GM23338 (cell line): Measurements from ENCODE around the gene HLCS. TPM values are rescaled to one million over a fixed set of nuclear protein-coding genes. Genes with fewer than 3 reads are reported as not detected.

ENCODE experiments used
- ATAC-seq: fragments of 200-7000 bp; cut with Tn5 transposase; 3 replicates; pipeline ENCODE4 v1.9.1; 2020
- DNase-seq: peaks from one replicate; pipeline ENCODE4 v3.0.0-alpha.2; 2015; ENCODE audit warnings: low spot score
- H2AFZ ChIP-seq: fragments of 200-600 bp; sonication (generic); 2 replicates; pipeline ENCODE4 v1.8.0; 2016; ENCODE audit warnings: antibody characterized with exemption, mild to moderate bottlenecking, moderate library complexity
- H3F3A ChIP-seq: fragments of 200-600 bp; sonication (generic); replicated peaks from 2 replicates; pipeline ENCODE4 v1.8.0; 2017; ENCODE audit warnings: antibody characterized with exemption, mixed run types, low read depth
- H3K27ac ChIP-seq: fragments of 200-600 bp; sonication (generic); 2 replicates; pipeline ENCODE4 v1.6.1; 2016; ENCODE audit warnings: low read depth
- H3K27me3 ChIP-seq: fragments of 200-600 bp; sonication (generic); 2 replicates; pipeline ENCODE4 v1.8.0; 2016; ENCODE audit warnings: mild to moderate bottlenecking, mixed run types, moderate library complexity; ENCODE audit not compliant: insufficient read depth
- H3K36me3 ChIP-seq: fragments of 200-600 bp; sonication (generic); 2 replicates; pipeline ENCODE4 v1.8.0; 2016; ENCODE audit warnings: mild to moderate bottlenecking; ENCODE audit not compliant: insufficient read depth
- H3K4me1 ChIP-seq: fragments of 200-600 bp; sonication (generic); 2 replicates; pipeline ENCODE4 v1.8.0; 2016; ENCODE audit warnings: mild to moderate bottlenecking, moderate library complexity; ENCODE audit not compliant: insufficient read depth
- H3K4me2 ChIP-seq: fragments of 200-600 bp; sonication (generic); 2 replicates; pipeline ENCODE4 v1.7.1; 2017; ENCODE audit warnings: mixed run types
- H3K4me3 ChIP-seq: fragments of 200-600 bp; sonication (generic); 2 replicates; pipeline ENCODE4 v1.6.1; 2016; ENCODE audit warnings: mixed run types
- H3K79me2 ChIP-seq: fragments of 200-600 bp; sonication (generic); replicated peaks from 2 replicates; pipeline ENCODE4 v1.8.0; 2017; ENCODE audit warnings: mild to moderate bottlenecking; ENCODE audit not compliant: insufficient read depth
- H3K9me2 ChIP-seq: fragments of 200-600 bp; sonication (generic); 2 replicates; pipeline ENCODE4 v1.8.0; 2017; ENCODE audit not compliant: insufficient read depth
- H4K20me1 ChIP-seq: fragments of 200-600 bp; sonication (generic); replicated peaks from 2 replicates; pipeline ENCODE4 v1.8.0; 2017; ENCODE audit warnings: mild to moderate bottlenecking; ENCODE audit not compliant: insufficient read depth
- H3K27ac Mint-ChIP-seq: 2 replicates; pipeline ENCODE4 v1.8.0; 2020; ENCODE audit warnings: inconsistent platforms, mild to moderate bottlenecking, moderate library complexity, mixed read lengths
- H3K27me3 Mint-ChIP-seq: 3 replicates; pipeline ENCODE4 v1.8.0; 2022; ENCODE audit warnings: low read depth, mild to moderate bottlenecking, moderate library complexity, mixed read lengths, inconsistent platforms; ENCODE audit not compliant: insufficient read depth, poor library complexity
- H3K36me3 Mint-ChIP-seq: 3 replicates; pipeline ENCODE4 v1.8.0; 2021; ENCODE audit warnings: low read depth, mild to moderate bottlenecking, inconsistent platforms, moderate library complexity, mixed read lengths
- H3K4me1 Mint-ChIP-seq: 3 replicates; pipeline ENCODE4 v1.8.0; 2020; ENCODE audit warnings: mild to moderate bottlenecking, inconsistent platforms, mixed read lengths
- H3K4me3 Mint-ChIP-seq: 3 replicates; pipeline ENCODE4 v1.8.0; 2021; ENCODE audit warnings: moderate library complexity, mild to moderate bottlenecking, inconsistent platforms, mixed read lengths
- H3K9me3 Mint-ChIP-seq: 3 replicates; pipeline ENCODE4 v1.8.0; 2020; ENCODE audit warnings: moderate library complexity, mild to moderate bottlenecking, inconsistent platforms, mixed read lengths
- CREB1 ChIP-seq: fragments of 250-450 bp; sonication (Bioruptor Pico); IDR thresholded peaks from 2 replicates; pipeline ENCODE4 v1.5.0; 2020; ENCODE audit warnings: low read depth, mild to moderate bottlenecking, moderate library complexity
- EZH2 ChIP-seq: fragments of 200-600 bp; sonication (generic); IDR thresholded peaks from one replicate; pipeline ENCODE4 v1.8.0; 2017; ENCODE audit warnings: antibody characterized with exemption, mild to moderate bottlenecking, low read depth; ENCODE audit not compliant: unreplicated experiment
- EZH2phosphoT487 ChIP-seq: fragments of 200-600 bp; sonication (generic); IDR thresholded peaks from one replicate; pipeline ENCODE4 v1.8.1; 2018; ENCODE audit warnings: antibody characterized with exemption; ENCODE audit not compliant: unreplicated experiment
- JUNB ChIP-seq: IDR thresholded peaks from one replicate; pipeline ENCODE4 v1.6.1; 2016; ENCODE audit warnings: antibody characterized with exemption; ENCODE audit not compliant: unreplicated experiment
- NANOG ChIP-seq: IDR thresholded peaks from 2 replicates; pipeline ENCODE4 v1.6.1; 2016; ENCODE audit warnings: antibody characterized with exemption, borderline replicate concordance
- POLR2AphosphoS5 ChIP-seq: IDR thresholded peaks from 2 replicates; pipeline ENCODE4 v1.6.1; 2016; ENCODE audit warnings: antibody characterized with exemption, low read depth
- STAT1 ChIP-seq: IDR thresholded peaks from one replicate; pipeline ENCODE4 v1.6.1; 2016; ENCODE audit warnings: antibody characterized with exemption; ENCODE audit not compliant: unreplicated experiment
- ZNF114 ChIP-seq: fragments of 250-450 bp; sonication (Bioruptor Pico); IDR thresholded peaks from 2 replicates; pipeline ENCODE4 v1.5.0; 2020; ENCODE audit warnings: mild to moderate bottlenecking, moderate library complexity
- ZNF331 ChIP-seq: fragments of 250-450 bp; sonication (Bioruptor Pico); IDR thresholded peaks from 2 replicates; pipeline ENCODE4 v1.5.0; 2020; ENCODE audit warnings: low read depth, mild to moderate bottlenecking, moderate library complexity
- polyA plus RNA-seq: library from polyadenylated mRNA; unstranded; fragments of >200 nt; fragmentation: Nextera tagmentation; extraction: Ambion mirVana; gene quantifications from 2 replicates; pipeline ENCODE4 v1.2.1, GENCODE V29; 2016
- total RNA-seq: library from RNA; depleted of rRNA; stranded (reverse); fragments of >200 nt; shearing (Covaris generic); gene quantifications from 2 replicates; pipeline ENCODE4 v1.2.3, GENCODE V29; 2014
- TF ChIP-seq, protein P1 (sequence below): fragments of 250-450 bp; sonication (Bioruptor Pico); IDR thresholded peaks from 2 replicates; pipeline ENCODE4 v1.5.0; 2020; ENCODE audit warnings: mild to moderate bottlenecking, moderate library complexity
- TF ChIP-seq, protein P2 (sequence below), 2 experiments: fragments of 200-600 bp in 1 of 2; sonication (generic) in 1 of 2; conservative IDR thresholded peaks; 2 replicates each; pipeline versions ENCODE4 v1.5.1 to v1.6.1; 2016 to 2017; ENCODE audit warnings: antibody characterized with exemption in 2 of 2, low read depth in 2 of 2, mild to moderate bottlenecking in 2 of 2, moderate library complexity in 1 of 2
- TF ChIP-seq, protein P3 (sequence below): IDR thresholded peaks from one replicate; pipeline ENCODE4 v1.6.1; 2018; ENCODE audit warnings: antibody characterized with exemption; ENCODE audit not compliant: unreplicated experiment
- TF ChIP-seq, protein P4 (sequence below): IDR thresholded peaks from 2 replicates; pipeline ENCODE4 v1.6.1; 2016; ENCODE audit warnings: antibody characterized with exemption

HLCS gene
- total and polyA plus RNA-seq, 2 experiments from 2014 or later, result 6.1 to 14.7 TPM

DNA sequence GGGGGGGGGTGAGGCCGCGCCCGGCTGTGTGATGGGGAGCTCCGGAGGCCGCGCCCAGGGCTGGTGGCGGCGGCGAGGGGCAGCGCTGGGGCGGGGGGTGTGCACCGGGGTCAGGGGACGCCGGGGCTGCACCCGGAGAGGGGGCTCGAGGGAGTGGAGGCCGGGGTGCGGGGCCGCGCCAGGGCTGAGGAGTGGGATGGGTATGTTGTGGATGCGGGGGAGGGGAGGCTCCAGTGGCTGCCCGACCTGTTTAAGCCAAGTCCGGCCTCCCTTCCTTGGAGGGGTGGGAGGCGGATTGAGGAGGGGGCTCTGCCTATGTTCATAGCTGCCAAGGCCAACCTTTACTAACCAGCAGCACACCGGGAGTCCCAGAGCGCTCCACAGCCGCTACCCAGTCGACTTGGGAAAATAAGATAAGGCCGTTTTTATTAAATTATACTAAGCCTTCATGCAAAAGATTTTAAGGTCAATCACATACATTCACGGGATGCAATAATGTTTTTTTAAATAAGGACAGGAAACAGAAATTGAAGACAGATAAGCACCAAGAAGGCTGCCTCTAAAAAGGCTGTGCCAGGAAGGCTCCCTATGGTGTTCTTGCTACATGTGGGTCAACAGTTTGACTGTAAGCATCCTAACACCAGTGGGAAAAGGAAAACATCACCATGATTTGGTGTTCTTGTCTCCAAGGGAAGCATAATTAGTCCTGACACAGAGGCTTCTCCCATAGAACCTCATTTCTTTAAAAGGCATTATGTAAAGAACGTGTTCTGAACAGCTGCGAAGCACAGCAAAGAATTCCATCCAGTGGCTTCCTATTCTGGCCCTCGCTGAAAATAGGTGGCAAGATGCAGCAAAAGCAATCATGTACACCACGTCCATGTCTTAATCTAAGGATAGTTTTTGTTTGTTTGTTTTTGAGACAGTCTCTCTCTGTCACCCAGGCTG, 626 bp upstream of the HLCS start:
- TF ChIP-seq, protein P1, sequence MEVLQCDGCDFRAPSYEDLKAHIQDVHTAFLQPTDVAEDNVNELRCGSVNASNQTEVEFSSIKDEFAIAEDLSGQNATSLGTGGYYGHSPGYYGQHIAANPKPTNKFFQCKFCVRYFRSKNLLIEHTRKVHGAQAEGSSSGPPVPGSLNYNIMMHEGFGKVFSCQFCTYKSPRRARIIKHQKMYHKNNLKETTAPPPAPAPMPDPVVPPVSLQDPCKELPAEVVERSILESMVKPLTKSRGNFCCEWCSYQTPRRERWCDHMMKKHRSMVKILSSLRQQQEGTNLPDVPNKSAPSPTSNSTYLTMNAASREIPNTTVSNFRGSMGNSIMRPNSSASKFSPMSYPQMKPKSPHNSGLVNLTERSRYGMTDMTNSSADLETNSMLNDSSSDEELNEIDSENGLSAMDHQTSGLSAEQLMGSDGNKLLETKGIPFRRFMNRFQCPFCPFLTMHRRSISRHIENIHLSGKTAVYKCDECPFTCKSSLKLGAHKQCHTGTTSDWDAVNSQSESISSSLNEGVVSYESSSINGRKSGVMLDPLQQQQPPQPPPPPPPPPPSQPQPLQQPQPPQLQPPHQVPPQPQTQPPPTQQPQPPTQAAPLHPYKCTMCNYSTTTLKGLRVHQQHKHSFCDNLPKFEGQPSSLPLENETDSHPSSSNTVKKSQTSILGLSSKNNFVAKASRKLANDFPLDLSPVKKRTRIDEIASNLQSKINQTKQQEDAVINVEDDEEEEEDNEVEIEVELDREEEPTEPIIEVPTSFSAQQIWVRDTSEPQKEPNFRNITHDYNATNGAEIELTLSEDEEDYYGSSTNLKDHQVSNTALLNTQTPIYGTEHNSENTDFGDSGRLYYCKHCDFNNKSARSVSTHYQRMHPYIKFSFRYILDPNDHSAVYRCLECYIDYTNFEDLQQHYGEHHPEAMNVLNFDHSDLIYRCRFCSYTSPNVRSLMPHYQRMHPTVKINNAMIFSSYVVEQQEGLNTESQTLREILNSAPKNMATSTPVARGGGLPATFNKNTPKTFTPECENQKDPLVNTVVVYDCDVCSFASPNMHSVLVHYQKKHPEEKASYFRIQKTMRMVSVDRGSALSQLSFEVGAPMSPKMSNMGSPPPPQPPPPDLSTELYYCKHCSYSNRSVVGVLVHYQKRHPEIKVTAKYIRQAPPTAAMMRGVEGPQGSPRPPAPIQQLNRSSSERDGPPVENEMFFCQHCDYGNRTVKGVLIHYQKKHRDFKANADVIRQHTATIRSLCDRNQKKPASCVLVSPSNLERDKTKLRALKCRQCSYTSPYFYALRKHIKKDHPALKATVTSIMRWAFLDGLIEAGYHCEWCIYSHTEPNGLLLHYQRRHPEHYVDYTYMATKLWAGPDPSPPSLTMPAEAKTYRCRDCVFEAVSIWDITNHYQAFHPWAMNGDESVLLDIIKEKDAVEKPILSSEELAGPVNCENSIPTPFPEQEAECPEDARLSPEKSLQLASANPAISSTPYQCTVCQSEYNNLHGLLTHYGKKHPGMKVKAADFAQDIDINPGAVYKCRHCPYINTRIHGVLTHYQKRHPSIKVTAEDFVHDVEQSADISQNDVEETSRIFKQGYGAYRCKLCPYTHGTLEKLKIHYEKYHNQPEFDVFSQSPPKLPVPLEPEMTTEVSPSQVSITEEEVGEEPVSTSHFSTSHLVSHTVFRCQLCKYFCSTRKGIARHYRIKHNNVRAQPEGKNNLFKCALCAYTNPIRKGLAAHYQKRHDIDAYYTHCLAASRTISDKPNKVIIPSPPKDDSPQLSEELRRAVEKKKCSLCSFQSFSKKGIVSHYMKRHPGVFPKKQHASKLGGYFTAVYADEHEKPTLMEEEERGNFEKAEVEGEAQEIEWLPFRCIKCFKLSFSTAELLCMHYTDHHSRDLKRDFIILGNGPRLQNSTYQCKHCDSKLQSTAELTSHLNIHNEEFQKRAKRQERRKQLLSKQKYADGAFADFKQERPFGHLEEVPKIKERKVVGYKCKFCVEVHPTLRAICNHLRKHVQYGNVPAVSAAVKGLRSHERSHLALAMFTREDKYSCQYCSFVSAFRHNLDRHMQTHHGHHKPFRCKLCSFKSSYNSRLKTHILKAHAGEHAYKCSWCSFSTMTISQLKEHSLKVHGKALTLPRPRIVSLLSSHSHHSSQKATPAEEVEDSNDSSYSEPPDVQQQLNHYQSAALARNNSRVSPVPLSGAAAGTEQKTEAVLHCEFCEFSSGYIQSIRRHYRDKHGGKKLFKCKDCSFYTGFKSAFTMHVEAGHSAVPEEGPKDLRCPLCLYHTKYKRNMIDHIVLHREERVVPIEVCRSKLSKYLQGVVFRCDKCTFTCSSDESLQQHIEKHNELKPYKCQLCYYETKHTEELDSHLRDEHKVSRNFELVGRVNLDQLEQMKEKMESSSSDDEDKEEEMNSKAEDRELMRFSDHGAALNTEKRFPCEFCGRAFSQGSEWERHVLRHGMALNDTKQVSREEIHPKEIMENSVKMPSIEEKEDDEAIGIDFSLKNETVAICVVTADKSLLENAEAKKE (CRISPR knock-in tag), result no peak
- TF ChIP-seq ZNF331 (no peak), ZNF114 (CRISPR knock-in tag) (no peak), EZH2 (no peak), STAT1 (no peak), CREB1 (CRISPR knock-in tag) (no peak), EZH2phosphoT487 (no peak), NANOG (no peak), JUNB (no peak), POLR2AphosphoS5 (no peak)
- TF ChIP-seq, protein P2, sequence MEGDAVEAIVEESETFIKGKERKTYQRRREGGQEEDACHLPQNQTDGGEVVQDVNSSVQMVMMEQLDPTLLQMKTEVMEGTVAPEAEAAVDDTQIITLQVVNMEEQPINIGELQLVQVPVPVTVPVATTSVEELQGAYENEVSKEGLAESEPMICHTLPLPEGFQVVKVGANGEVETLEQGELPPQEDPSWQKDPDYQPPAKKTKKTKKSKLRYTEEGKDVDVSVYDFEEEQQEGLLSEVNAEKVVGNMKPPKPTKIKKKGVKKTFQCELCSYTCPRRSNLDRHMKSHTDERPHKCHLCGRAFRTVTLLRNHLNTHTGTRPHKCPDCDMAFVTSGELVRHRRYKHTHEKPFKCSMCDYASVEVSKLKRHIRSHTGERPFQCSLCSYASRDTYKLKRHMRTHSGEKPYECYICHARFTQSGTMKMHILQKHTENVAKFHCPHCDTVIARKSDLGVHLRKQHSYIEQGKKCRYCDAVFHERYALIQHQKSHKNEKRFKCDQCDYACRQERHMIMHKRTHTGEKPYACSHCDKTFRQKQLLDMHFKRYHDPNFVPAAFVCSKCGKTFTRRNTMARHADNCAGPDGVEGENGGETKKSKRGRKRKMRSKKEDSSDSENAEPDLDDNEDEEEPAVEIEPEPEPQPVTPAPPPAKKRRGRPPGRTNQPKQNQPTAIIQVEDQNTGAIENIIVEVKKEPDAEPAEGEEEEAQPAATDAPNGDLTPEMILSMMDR (conservative IDR thresholded peaks at IDR 0.05; ENCODE audit: low read depth in 2 of 2), result no peak
- TF ChIP-seq, protein P3, sequence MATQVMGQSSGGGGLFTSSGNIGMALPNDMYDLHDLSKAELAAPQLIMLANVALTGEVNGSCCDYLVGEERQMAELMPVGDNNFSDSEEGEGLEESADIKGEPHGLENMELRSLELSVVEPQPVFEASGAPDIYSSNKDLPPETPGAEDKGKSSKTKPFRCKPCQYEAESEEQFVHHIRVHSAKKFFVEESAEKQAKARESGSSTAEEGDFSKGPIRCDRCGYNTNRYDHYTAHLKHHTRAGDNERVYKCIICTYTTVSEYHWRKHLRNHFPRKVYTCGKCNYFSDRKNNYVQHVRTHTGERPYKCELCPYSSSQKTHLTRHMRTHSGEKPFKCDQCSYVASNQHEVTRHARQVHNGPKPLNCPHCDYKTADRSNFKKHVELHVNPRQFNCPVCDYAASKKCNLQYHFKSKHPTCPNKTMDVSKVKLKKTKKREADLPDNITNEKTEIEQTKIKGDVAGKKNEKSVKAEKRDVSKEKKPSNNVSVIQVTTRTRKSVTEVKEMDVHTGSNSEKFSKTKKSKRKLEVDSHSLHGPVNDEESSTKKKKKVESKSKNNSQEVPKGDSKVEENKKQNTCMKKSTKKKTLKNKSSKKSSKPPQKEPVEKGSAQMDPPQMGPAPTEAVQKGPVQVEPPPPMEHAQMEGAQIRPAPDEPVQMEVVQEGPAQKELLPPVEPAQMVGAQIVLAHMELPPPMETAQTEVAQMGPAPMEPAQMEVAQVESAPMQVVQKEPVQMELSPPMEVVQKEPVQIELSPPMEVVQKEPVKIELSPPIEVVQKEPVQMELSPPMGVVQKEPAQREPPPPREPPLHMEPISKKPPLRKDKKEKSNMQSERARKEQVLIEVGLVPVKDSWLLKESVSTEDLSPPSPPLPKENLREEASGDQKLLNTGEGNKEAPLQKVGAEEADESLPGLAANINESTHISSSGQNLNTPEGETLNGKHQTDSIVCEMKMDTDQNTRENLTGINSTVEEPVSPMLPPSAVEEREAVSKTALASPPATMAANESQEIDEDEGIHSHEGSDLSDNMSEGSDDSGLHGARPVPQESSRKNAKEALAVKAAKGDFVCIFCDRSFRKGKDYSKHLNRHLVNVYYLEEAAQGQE, result no peak
- TF ChIP-seq, protein P4, sequence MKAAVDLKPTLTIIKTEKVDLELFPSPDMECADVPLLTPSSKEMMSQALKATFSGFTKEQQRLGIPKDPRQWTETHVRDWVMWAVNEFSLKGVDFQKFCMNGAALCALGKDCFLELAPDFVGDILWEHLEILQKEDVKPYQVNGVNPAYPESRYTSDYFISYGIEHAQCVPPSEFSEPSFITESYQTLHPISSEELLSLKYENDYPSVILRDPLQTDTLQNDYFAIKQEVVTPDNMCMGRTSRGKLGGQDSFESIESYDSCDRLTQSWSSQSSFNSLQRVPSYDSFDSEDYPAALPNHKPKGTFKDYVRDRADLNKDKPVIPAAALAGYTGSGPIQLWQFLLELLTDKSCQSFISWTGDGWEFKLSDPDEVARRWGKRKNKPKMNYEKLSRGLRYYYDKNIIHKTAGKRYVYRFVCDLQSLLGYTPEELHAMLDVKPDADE, result no peak
- Histone ChIP-seq H3F3A (peaks cover 12% of the 10 kb centered on the region; the same call in 1 of the 2 replicates), H3K79me2 (no peaks in the 10 kb centered on the region), H4K20me1 (no peaks in the 10 kb centered on the region), H3K27ac (no peak overlapping the region), H3K4me2 (peak overlapping the region; percentile 88), H3K36me3 (no peaks in the 10 kb centered on the region), H3K9me2 (no peaks in the 10 kb centered on the region), H3K4me1 (peaks cover 5% of the 10 kb centered on the region; the same call in 1 of the 2 replicates), H2AFZ (peak overlapping the region; percentile 43; the same call in 1 of the 2 replicates), H3K27me3 (no peaks in the 10 kb centered on the region), H3K4me3 (peak overlapping the region; percentile 69)
- DNase-seq (no peak), ATAC-seq (peak; percentile 60)
- H3K27me3 Mint-ChIP-seq, result peaks cover 10% of the 10 kb centered on the region
- no peaks in the 10 kb centered on the region for H3K9me3 Mint-ChIP-seq
- H3K36me3 Mint-ChIP-seq, result no peaks in the 10 kb centered on the region
- H3K4me1 Mint-ChIP-seq, result peaks cover 19% of the 10 kb centered on the region
- 0 out of 2 replicates have a peak overlapping the region, but pooled peaks have one; percentile 40 for H3K27ac Mint-ChIP-seq
- H3K4me3 Mint-ChIP-seq, result peak overlapping the region; percentile 74
